HG02623 (cell line): ENCODE measurements around the gene AFF2.
A peak's percentile ranks its signal among the peaks of the same experiment; 100 is the strongest.

Experiments
- ATAC-seq: cut with Tn5 transposase; IDR thresholded peaks from one replicate; pipeline ENCODE4 v1.9.1; 2021; ENCODE audit warnings: moderate library complexity; ENCODE audit not compliant: unreplicated experiment

Gene AFF2

DNA sequence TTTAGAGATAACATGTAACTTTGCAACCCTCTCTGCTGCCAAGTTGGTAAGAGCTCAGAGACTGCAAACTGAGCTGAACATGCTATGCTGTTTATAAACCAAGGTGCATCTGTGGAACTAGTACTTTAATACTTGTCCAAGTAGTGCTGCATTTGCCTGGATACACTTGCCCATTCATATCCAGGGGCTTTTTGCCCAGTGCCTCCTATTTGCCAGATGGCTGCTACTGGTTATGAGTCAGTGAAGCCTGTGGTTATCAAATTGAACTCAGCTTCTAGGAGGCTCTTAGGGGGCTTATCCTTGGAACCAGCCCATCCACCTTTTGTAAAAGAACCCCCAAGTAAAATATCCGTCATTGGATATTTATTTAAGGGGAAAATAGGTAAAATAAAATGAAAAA, 79.6 kb downstream of the AFF2 start:
- no peak for ATAC-seq

DNA sequence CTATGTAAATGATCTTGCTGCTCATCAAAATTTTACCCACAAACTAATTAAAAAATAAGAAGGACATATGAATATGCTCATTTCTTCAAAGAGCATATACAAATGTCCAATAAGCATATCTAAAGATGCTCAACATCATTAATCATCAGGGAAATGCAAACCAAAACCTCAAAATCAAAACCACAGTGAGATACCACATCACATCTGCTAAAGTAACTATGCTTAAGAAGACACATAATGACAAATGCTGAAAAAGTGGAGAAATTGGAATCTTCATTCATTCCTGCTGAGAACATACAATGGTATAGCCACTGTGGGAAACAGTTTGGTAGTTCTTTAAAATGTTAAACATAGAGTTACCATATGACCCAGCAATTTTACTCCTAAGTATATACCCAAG, 81.9 kb downstream of the AFF2 start:
- no peak for ATAC-seq

DNA sequence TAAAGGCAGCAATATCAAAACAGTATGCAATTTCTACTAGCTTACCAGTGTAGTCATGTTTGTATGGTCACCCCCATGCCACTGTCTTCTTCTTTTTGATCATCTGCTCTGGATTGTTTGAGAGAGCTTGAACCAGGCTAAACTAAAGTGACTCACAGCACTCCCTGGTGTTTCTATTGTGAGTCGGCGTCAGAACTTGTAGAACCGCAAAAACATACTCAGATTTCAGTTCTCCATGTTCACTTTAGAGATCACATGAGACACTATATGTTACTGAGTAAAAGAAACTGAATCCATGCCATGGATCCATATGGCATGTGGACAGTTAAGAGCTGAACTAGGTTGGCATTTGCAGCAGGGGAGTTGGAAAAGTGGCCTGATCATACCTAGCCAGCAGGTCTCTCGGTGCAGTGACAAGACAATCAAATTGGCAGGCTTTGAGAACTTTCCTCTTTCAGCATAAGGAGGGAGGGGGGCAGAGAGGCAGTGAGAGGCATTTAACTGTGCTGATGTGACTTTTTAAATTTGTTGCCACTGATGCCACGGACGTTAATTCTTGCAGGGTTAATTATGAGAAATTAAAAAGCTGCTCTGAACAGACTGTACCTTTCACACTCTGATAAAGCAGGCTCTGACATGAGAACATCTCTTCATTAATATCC, 88.4 kb downstream of the AFF2 start:
- ATAC-seq: no peak

DNA sequence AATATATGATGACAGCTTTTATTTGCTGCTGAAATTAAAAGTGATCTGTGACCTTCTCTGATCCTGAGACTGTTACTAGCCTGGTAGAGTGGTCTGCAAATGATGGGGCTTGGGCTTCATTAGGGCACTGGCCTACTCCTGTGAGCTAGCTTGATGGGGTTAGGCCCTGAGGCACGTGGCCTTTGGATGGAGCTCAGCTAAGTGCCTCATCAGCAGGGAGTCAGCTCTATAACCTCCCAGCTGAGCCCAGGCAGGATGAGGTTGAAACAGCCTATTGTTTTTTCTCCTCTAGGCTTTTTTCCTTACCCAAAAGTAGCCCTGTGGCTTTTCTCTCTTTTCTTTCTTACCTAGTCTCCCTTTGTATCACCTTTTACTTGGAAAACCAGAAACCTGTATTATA, 92.2 kb downstream of the AFF2 start:
- no peak for ATAC-seq

- no peak for ATAC-seq
Observed at GRCh38 chrX:148593146-148593545, 92.7 kb downstream of the AFF2 start.

DNA sequence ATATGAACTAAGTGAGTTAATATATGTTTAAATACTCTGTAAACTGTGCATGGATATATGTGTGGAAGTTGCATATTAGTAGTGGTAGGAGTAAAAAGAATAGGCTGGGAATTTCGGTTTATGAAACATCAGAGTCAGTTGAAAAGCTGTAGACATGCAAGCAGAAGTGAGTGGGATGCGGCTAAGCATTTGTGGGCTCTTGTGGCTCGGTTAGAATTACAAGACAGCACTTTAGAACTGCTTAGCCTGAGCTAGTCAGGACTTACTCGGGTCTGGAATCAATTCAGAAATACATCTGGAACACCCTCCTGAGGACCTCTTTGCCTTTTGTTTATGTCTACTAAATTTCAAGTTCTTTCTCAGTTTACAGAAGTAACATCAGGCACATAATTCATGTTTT, 93.6 kb downstream of the AFF2 start:
- no peak for ATAC-seq

- no peak for ATAC-seq
Observed at GRCh38 chrX:148599404-148599803, 99.0 kb downstream of the AFF2 start.

DNA sequence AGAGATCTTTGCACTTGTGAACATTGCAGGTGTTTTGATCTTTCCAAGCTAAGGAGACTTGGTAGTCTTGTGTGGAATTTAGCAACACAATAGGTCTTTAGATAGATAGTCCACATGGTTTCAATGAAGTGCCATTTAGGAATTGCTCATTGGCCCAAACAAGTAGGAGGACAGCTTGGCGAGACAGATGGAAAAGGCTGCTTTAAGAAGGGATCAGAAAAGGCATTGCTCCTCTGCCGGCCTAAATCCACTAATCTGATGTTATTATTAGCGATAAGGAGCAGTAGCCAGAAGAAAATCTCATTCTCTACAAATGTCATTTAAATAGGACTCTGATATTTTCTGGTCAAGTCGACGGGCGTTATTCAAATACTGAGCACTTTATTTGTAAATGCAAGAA, 99.7 kb downstream of the AFF2 start:
- ATAC-seq: no peak

GRCh38 chrX:148600581-148600980, 100.2 kb downstream of the AFF2 start:
- ATAC-seq: no peak

DNA sequence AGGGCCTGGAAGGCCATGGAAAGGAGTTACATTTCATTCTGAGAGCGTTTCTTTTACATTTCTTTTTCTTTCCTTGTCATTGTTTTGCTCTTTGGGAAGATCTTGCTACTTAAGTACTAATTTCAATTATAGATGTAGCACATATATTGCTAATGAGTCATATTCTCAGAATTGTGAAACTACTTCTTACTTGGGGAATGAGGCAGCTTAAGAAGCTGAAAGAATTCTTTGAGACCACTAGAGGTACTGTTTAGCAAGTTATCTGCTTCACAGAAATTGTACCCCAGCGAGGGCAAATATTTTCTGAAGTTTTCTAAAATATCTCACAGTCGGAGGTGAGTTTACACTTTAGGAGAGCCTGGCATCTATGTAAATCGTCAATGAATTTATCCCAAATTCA, 100.6 kb downstream of the AFF2 start:
- ATAC-seq: no peak

DNA sequence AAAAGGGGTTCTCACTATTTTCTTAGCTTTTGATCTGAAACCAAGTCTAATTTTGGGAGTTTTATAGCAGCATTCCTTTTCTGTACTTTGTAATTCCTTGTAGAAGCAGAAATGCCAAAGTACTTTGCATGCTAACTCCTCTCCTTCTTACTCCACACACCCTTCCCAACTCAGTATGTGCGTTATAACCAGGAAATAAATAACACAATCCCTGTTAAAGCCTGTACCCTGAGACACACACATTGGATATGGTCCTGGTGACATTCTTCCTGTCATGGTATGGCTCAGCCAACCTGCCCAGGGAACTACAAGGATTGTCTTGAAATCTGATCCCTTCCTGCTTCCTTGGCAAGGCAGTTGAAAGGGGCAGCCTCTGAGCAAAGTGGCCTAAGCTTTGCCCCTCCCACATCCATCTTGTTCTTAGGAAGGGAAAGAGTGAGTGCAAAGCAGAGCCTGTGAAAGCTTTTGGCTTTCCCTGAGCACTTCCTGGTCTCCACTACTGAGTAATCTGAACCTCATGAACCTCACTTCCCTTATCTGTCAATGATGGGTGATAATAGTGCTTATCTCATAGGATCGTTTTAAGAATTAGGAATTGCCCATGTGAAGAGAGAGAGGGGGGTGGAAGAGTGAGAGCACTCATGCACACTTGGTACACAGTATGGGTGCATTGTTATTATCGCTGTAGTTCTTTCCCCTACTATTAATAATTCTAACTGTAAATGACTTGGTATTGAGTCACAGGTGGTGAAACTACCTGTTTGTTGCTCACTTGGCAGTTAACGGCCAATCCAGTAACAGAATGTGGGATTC, 109.3 kb downstream of the AFF2 start:
- peak; percentile 76 for ATAC-seq

DNA sequence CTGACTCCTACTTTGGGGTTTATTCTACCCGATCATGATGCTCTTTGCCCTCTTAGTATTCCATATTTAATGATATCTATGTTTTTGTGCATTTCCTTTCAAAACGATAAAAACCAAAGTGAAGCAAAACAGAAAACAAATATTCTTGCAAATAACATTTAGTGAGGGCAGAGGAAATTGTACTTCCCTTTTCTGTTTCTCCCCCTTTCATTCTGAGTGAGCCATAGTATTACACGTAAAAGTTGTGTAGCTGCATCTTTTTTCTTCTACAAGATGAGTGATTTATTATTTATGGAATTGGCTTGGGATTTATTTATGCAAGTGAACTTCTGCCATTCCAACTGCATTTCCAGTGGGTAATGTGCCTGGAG, 109.9 kb downstream of the AFF2 start:
- ATAC-seq: peak; percentile 69

DNA sequence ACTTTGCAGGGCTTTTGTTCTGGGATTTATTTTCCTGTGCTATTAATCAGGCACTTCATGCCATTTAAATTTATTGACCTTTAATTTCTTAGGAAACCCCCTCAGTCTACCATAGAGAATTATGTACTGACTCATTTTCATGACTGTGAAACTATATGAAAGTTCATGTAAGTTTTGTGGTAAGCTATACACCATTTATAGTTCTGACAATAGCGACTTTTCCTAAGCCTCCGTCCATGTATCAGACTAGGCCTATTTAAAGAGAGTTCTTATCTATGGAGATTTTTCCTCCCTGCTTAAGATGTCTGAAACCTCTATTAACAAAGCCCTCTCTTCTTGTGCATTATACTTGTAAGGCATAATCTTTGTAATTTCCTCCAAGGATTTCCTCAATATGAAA, 111.6 kb downstream of the AFF2 start:
- peak; percentile 44 for ATAC-seq

DNA sequence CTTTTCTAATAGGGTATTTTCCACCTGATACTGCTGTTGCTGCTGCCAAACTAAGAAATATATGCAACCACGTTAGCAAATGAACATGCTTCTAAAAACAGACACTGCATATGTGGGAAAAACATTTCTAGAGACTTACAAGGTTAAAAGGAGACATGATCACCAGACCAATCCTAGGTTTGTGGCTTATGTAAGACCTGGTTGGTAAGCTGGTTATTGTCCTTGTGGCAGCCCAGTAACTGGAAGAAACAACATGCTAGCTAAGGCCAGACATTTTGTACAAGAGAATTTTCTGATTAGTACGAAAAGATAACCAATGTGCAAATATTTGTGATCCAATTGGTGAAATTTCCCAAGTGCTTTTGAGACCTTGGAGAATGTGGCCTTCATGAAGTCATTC, 112.0 kb downstream of the AFF2 start:
- no peak for ATAC-seq

GRCh38 chrX:148613636-148614035, 113.2 kb downstream of the AFF2 start:
- no peak for ATAC-seq

- ATAC-seq: no peak
Observed at GRCh38 chrX:148615491-148615890, 115.1 kb downstream of the AFF2 start.

DNA sequence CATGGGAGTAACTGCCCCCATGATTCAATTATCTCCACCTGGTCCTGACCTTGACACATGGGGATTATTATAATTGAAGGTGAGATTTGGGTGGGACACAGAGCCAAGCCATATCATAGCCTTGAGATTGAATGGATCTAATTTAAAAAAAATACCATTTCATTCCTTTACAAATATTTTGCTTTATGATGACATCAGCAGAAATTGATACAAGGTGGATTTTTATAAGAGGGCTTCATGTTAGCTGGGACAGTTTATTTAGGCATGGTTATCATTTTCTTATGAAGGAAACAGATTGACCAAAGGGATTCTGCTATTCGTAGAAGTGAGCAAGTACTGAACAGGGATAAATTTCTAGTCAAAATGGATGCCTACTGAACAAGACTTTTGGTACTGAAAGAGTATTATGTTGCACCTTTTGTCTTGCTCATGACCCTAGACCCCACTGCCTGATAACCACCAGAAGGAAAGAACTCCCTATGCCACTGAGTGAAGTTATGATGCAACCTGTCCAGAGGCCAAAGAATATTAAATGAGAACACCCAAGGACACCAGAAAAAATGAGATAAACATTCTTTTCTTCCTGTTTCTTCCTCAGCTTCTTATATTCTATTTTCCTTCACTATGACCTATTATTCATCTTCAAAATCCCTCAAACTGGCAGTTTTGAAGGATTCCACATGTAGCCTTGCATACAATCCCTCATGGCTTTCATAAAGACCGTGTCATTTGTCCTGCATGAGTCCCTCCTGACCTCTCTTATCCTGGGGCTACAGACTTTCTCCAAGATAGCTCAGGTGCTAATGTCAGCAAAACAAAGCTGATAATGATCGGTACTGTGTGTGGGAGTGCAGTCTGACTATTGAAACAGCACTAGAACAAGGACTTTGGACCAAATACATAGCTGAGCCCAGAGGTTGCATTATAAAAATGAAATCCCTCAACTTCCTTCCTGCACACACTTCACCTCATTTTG, 118.3 kb downstream of the AFF2 start:
- ATAC-seq: no peak

DNA sequence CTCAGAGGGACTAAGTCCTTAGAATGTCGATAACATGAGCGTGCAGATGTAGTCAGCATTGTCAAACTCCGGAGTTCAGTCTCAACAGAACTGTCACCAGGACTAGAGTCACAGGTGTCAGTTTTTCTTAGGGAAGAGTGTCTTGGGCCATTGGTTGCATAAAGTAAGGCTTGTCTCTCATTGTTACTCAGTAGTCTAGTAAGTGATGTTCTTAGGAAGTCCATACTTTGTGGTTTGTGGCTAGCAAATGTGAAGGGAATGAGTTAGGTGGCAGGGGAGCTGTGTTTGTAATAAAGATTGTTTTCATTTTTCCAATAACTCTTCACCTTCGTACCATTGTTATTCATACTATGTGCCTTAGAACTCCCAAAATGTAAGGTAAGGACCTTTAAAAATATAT, 119.6 kb downstream of the AFF2 start:
- ATAC-seq: no peak

DNA sequence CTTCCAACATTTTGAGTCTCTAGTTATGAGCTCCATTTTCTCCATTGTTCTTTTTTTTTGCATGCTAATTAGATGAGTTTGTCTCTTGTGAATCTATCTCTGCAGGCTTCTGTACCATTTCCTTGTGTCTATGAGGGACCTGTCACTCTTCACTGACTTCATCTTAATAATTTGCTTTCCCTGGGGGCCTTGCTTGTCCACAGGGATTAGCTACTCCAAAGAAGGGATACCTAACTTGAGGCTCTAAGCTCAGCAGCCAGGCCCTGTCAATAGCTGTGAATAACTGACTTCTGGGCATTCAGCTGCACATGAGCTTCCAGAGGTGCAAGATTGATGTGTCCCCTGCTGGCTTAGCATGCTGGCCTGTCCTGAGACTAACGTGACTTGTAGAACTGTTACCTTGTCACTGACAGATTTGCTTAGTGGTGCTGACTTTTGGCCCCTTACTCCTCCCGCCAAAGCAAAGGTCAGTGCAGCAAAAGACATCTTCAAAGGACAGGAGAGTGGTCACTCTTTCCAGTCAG, 124.6 kb downstream of the AFF2 start:
- no peak for ATAC-seq

DNA sequence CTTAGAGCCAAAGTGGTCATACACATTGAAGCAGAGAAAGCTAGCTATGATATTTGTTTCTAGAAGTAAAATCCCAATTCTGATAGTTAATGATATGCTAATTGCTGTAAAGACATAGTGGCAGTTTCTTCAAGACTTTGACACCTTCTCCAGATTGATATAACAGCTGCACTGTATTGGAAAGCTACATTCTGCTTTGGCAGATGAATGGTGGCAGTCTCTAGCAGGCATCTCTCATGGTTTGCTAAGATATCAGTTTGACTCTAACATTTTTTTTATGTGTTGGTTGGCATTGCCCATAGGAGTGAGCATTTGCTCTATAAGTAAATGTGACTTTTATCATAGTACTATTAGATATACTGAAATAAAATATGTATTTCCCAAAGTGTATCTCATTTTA, 128.2 kb downstream of the AFF2 start:
- no peak for ATAC-seq

- no peak for ATAC-seq
Observed at GRCh38 chrX:148629434-148629833, 129.0 kb downstream of the AFF2 start.
